HFF-Myc (cell line): Measurements from ENCODE around the gene KIF20A.
"Not testable (repeated sequence)": the region's sequence is repeated elsewhere in the genome, so short reads cannot be mapped to it uniquely, and the experiment has no call there.

Experiments used
- DNase-seq: peaks from one replicate; pipeline ENCODE4 v3.0.0-alpha.2; 2011; ENCODE audit warnings: low read depth; ENCODE audit errors: extremely low read depth
- H3K4me3 ChIP-seq: replicated peaks from 2 replicates; pipeline ENCODE4 v1.5.1; 2011; ENCODE audit warnings: low read depth, mild to moderate bottlenecking, control low read depth, low read length
- CTCF ChIP-seq: IDR thresholded peaks from 2 replicates; pipeline ENCODE4 v1.5.1; 2012; ENCODE audit warnings: mild to moderate bottlenecking, low read depth, low read length, control low read depth; ENCODE audit errors: missing control alignments

KIF20A gene

GRCh38 chr5:138180841-138181240 is 1.9 kb downstream of the KIF20A start:
- H3K4me3 ChIP-seq = peak overlapping the region; percentile 74
- no peak for DNase-seq
- no peak for TF ChIP-seq CTCF

- no peak overlapping the region for H3K4me3 ChIP-seq
- no peak for DNase-seq
- TF ChIP-seq CTCF = no peak
Measured at GRCh38 chr5:138182808-138183207, 3.9 kb downstream of the KIF20A start.

- TF ChIP-seq CTCF = no peak
- no peak for DNase-seq
- no peak overlapping the region for H3K4me3 ChIP-seq
Measured at GRCh38 chr5:138186002-138186447, 7.1 kb downstream of the KIF20A start.

GRCh38 chr5:138188626-138189025 is 9.7 kb downstream of the KIF20A start:
- TF ChIP-seq CTCF = no peak
- no peak for DNase-seq
- no peak overlapping the region for H3K4me3 ChIP-seq

GRCh38 chr5:138192826-138193225 is 13.9 kb downstream of the KIF20A start:
- DNase-seq = no peak
- H3K4me3 ChIP-seq = no peak overlapping the region
- no peak for TF ChIP-seq CTCF

- not testable (repeated sequence) for DNase-seq
Measured at GRCh38 chr5:138193859-138194258, 14.9 kb downstream of the KIF20A start.

GRCh38 chr5:138210985-138211384 is 32.1 kb downstream of the KIF20A start:
- no peak for DNase-seq
- TF ChIP-seq CTCF = no peak
- no peak overlapping the region for H3K4me3 ChIP-seq

More at GRCh38 chr5:138193859-138194258, 14.9 kb downstream of the KIF20A start:
- not testable (repeated sequence) for H3K4me3 ChIP-seq
